NCI-H2196 treated with DMSO at 0.1 percent for 48 hours (cell line): Measurements from ENCODE around the gene FBXW4.

Source experiments
- DNase-seq: peaks from one replicate; lab custom pipeline; 2025; ENCODE audit not compliant: unreplicated experiment; lab: John Stamatoyannopoulos, UW

The FBXW4 gene

GRCh38 chr10:101696632-101697031 is 1.7 kb upstream of the FBXW4 start:
- no peak for DNase-seq

- DNase-seq: no peak
Observed at GRCh38 chr10:101695404-101695890, 477 bp upstream of the FBXW4 start.

- no peak for DNase-seq
Observed at GRCh38 chr10:101693978-101694673, 844 bp downstream of the FBXW4 start.

- no peak for DNase-seq
Observed at GRCh38 chr10:101693651-101693977, 1.4 kb downstream of the FBXW4 start.

- DNase-seq: no peak
Observed at GRCh38 chr10:101691081-101691480, 3.9 kb downstream of the FBXW4 start.

- no peak for DNase-seq
Observed at GRCh38 chr10:101690461-101690860, 4.5 kb downstream of the FBXW4 start.

GRCh38 chr10:101687071-101687658 is 7.8 kb downstream of the FBXW4 start:
- no peak for DNase-seq

GRCh38 chr10:101686133-101686925 is 8.6 kb downstream of the FBXW4 start:
- no peak for DNase-seq

- DNase-seq: no peak
Observed at GRCh38 chr10:101684782-101685181, 10.2 kb downstream of the FBXW4 start.

GRCh38 chr10:101683276-101683675 is 11.7 kb downstream of the FBXW4 start:
- DNase-seq: no peak

- no peak for DNase-seq
Observed at GRCh38 chr10:101682172-101682825, 12.7 kb downstream of the FBXW4 start.

GRCh38 chr10:101676565-101676964 is 18.4 kb downstream of the FBXW4 start:
- DNase-seq: no peak

GRCh38 chr10:101675115-101675514 is 19.9 kb downstream of the FBXW4 start:
- DNase-seq: no peak

- no peak for DNase-seq
Observed at GRCh38 chr10:101672536-101672935, 22.4 kb downstream of the FBXW4 start.

- DNase-seq: no peak
Observed at GRCh38 chr10:101671453-101671852, 23.5 kb downstream of the FBXW4 start.

- no peak for DNase-seq
Observed at GRCh38 chr10:101670635-101671034, 24.3 kb downstream of the FBXW4 start.

- no peak for DNase-seq
Observed at GRCh38 chr10:101669181-101669580, 25.8 kb downstream of the FBXW4 start.

- DNase-seq: no peak
Observed at GRCh38 chr10:101668566-101668965, 26.4 kb downstream of the FBXW4 start.

GRCh38 chr10:101666083-101666482 is 28.9 kb downstream of the FBXW4 start:
- no peak for DNase-seq

GRCh38 chr10:101663097-101663496 is 31.9 kb downstream of the FBXW4 start:
- no peak for DNase-seq

- no peak for DNase-seq
Observed at GRCh38 chr10:101660256-101660655, 34.7 kb downstream of the FBXW4 start.

GRCh38 chr10:101658975-101659374 is 36.0 kb downstream of the FBXW4 start:
- no peak for DNase-seq
